Kidney epithelial cell (primary cell): ENCODE measurements around the gene CKAP5. TPM values are rescaled to one million over a fixed set of nuclear protein-coding genes. Genes with fewer than 3 reads are reported as not detected.

Experiments
- DNase-seq: peaks from one replicate; pipeline ENCODE4 v3.0.0-alpha.2; 2010; ENCODE audit warnings: low read depth
- H3K27me3 ChIP-seq: 2 replicates; pipeline ENCODE4 v1.6.0; 2011; ENCODE audit warnings: low read length; ENCODE audit not compliant: control insufficient read depth, insufficient read depth
- H3K36me3 ChIP-seq: 2 replicates; pipeline ENCODE4 v1.5.1; 2011; ENCODE audit warnings: low read length; ENCODE audit not compliant: control insufficient read depth, insufficient read depth
- H3K4me3 ChIP-seq: 2 replicates; pipeline ENCODE4 v1.5.1; 2011; ENCODE audit warnings: low read depth, mild to moderate bottlenecking, control low read depth, low read length
- CTCF ChIP-seq: IDR thresholded peaks from 2 replicates; pipeline ENCODE4 v1.5.1; 2011; ENCODE audit warnings: mild to moderate bottlenecking, moderate library complexity, low read length, control low read depth, inconsistent platforms; ENCODE audit not compliant: insufficient read depth, poor library complexity, severe bottlenecking
- total RNA-seq: library from RNA; depleted of rRNA; stranded (reverse); fragments of >200 nt; gene quantifications from 2 replicates; pipeline ENCODE4 v1.2.3, GENCODE V29; 2015

The CKAP5 gene
- total RNA-seq, 1 donor from 2014 or later, result 44.6 TPM

- H3K36me3 ChIP-seq, result no peaks in the 10 kb centered on the region
- H3K4me3 ChIP-seq, result no peak overlapping the region
- no peaks in the 10 kb centered on the region for H3K27me3 ChIP-seq
- no peak for DNase-seq
- TF ChIP-seq CTCF, result no peak
These were observed 44.6 kb upstream of the CKAP5 start for GRCh38 chr11:46890665-46891064.

- Histone ChIP-seq H3K27me3 (no peaks in the 10 kb centered on the region), H3K4me3 (no peak overlapping the region), H3K36me3 (no peaks in the 10 kb centered on the region)
- no peak for DNase-seq
- TF ChIP-seq CTCF, result peak; percentile 79
These were observed 43.8 kb upstream of the CKAP5 start for GRCh38 chr11:46889689-46890475.

GRCh38 chr11:46889251-46889650 lies 43.2 kb upstream of the CKAP5 start:
- no peak for DNase-seq
- no peaks in the 10 kb centered on the region for H3K36me3 ChIP-seq
- no peak overlapping the region for H3K4me3 ChIP-seq
- TF ChIP-seq CTCF, result no peak
- no peaks in the 10 kb centered on the region for H3K27me3 ChIP-seq

GRCh38 chr11:46888636-46889035 lies 42.6 kb upstream of the CKAP5 start:
- DNase-seq, result no peak
- no peaks in the 10 kb centered on the region for H3K36me3 ChIP-seq
- TF ChIP-seq CTCF, result no peak
- no peaks in the 10 kb centered on the region for H3K27me3 ChIP-seq
- H3K4me3 ChIP-seq, result no peak overlapping the region

GRCh38 chr11:46886211-46886610 lies 40.1 kb upstream of the CKAP5 start:
- no peak overlapping the region for H3K4me3 ChIP-seq
- no peaks in the 10 kb centered on the region for H3K36me3 ChIP-seq
- TF ChIP-seq CTCF, result no peak
- no peak for DNase-seq
- no peaks in the 10 kb centered on the region for H3K27me3 ChIP-seq
